NCI-H524 (cell line): ENCODE measurements around the gene COCH.
A peak's percentile ranks its signal among the peaks of the same experiment; 100 is the strongest.
"Not testable (repeated sequence)": the region's sequence is repeated elsewhere in the genome, so short reads cannot be mapped to it uniquely, and the experiment has no call there.

Source experiments
- DNase-seq, 2 experiments: peaks; one replicate each; lab custom pipeline; 2025; lab: John Stamatoyannopoulos, UW

The COCH gene

GRCh38 chr14:30875788-30876053, 1.4 kb downstream of the COCH start:
- no peak for DNase-seq

GRCh38 chr14:30876692-30877091, 2.3 kb downstream of the COCH start:
- DNase-seq, result no peak

GRCh38 chr14:30882431-30882830, 8.1 kb downstream of the COCH start:
- DNase-seq, result no peak

GRCh38 chr14:30883508-30884294, 9.3 kb downstream of the COCH start:
- DNase-seq, result no peak

GRCh38 chr14:30884901-30885300, 10.5 kb downstream of the COCH start:
- DNase-seq, result no peak

GRCh38 chr14:30885840-30886740, 11.7 kb downstream of the COCH start:
- no peak for DNase-seq

- DNase-seq, result peak; percentile 44 to 71
Measured at GRCh38 chr14:30888480-30889243, 14.3 kb downstream of the COCH start.

- no peak for DNase-seq
Measured at GRCh38 chr14:30889244-30889594, 14.9 kb downstream of the COCH start.

GRCh38 chr14:30893819-30894218, 19.5 kb downstream of the COCH start:
- no peak for DNase-seq

- no peak for DNase-seq
Measured at GRCh38 chr14:30894923-30895515, 20.7 kb downstream of the COCH start.

GRCh38 chr14:30896435-30896834, 22.1 kb downstream of the COCH start:
- DNase-seq, result no peak

- DNase-seq, result not testable (repeated sequence)
Measured at GRCh38 chr14:30897121-30897520, 22.8 kb downstream of the COCH start.

GRCh38 chr14:30903285-30904124, 29.1 kb downstream of the COCH start:
- DNase-seq, result no peak

- DNase-seq, result peak; percentile 37 to 63
Measured at GRCh38 chr14:30906752-30907658, 32.6 kb downstream of the COCH start.

GRCh38 chr14:30907659-30908057, 33.3 kb downstream of the COCH start:
- no peak for DNase-seq

- no peak for DNase-seq
Measured at GRCh38 chr14:30908826-30909225, 34.5 kb downstream of the COCH start.

- no peak for DNase-seq
Measured at GRCh38 chr14:30914812-30915211, 40.5 kb downstream of the COCH start.

- no peak for DNase-seq
Measured at GRCh38 chr14:30915596-30915995, 41.2 kb downstream of the COCH start.

- DNase-seq, result no peak
Measured at GRCh38 chr14:30921305-30921704, 46.9 kb downstream of the COCH start.

- DNase-seq, result no peak
Measured at GRCh38 chr14:30921788-30922187, 47.4 kb downstream of the COCH start.
